ENCODE measurements around the gene TRIM29.

TRIM29 gene, protein sequence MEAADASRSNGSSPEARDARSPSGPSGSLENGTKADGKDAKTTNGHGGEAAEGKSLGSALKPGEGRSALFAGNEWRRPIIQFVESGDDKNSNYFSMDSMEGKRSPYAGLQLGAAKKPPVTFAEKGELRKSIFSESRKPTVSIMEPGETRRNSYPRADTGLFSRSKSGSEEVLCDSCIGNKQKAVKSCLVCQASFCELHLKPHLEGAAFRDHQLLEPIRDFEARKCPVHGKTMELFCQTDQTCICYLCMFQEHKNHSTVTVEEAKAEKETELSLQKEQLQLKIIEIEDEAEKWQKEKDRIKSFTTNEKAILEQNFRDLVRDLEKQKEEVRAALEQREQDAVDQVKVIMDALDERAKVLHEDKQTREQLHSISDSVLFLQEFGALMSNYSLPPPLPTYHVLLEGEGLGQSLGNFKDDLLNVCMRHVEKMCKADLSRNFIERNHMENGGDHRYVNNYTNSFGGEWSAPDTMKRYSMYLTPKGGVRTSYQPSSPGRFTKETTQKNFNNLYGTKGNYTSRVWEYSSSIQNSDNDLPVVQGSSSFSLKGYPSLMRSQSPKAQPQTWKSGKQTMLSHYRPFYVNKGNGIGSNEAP

DNA sequence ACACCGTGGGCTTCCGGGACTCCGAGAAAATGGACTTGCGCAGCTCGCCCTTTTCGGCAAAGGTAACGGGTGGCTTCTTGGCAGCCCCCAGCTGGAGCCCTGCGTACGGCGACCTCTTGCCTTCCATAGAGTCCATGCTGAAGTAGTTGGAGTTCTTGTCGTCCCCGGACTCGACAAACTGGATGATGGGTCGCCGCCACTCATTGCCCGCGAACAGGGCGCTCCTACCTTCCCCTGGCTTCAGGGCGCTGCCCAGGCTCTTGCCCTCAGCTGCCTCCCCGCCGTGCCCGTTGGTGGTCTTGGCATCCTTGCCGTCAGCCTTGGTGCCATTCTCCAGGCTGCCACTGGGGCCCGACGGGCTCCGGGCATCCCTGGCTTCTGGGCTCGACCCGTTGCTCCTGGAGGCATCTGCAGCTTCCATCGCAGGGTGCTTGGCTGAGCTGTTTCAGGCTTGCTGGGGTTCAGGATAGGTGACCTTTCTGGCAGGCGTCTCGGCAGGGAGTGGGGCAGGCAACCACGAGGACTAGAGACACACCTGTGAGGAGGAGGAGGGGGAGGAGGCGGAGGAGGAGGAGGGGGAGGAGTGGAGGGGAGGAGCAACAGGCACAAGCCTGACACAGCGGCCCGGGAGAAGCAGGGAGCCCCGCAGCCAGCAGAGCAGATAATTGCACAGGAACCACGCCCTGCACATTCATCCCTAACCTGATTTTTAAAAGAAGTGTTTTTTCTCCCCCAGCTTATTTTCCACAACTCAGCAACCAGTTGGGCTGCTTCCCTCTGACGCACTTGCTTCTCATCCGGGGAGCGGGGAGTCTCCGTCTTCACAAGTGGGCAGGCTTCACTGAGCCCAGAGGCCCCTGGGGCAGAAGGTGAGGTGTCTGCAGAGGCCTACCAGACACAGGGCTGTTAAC is at the start of gene TRIM29:
Gene TRIM29 (minus strand): TSS at position 503 of the 911 bp plus-strand sequence. CDS start 82 bp downstream, at position 421.
- H3K4me1 Mint-ChIP-seq = no peaks in the 10 kb centered on the region
- H3K9me3 Mint-ChIP-seq = no peaks in the 10 kb centered on the region
- TF ChIP-seq, protein P1, sequence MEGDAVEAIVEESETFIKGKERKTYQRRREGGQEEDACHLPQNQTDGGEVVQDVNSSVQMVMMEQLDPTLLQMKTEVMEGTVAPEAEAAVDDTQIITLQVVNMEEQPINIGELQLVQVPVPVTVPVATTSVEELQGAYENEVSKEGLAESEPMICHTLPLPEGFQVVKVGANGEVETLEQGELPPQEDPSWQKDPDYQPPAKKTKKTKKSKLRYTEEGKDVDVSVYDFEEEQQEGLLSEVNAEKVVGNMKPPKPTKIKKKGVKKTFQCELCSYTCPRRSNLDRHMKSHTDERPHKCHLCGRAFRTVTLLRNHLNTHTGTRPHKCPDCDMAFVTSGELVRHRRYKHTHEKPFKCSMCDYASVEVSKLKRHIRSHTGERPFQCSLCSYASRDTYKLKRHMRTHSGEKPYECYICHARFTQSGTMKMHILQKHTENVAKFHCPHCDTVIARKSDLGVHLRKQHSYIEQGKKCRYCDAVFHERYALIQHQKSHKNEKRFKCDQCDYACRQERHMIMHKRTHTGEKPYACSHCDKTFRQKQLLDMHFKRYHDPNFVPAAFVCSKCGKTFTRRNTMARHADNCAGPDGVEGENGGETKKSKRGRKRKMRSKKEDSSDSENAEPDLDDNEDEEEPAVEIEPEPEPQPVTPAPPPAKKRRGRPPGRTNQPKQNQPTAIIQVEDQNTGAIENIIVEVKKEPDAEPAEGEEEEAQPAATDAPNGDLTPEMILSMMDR (IDR thresholded peaks at IDR 0.05; ENCODE audit: unreplicated experiment in 3 of 3) = no peak
- H3K36me3 Mint-ChIP-seq (ENCODE audit: low read depth) = no peaks in the 10 kb centered on the region
- no peak within 1 kb of the TSS for H3K4me3 Mint-ChIP-seq
- H3K27me3 Mint-ChIP-seq (ENCODE audit: low read depth) = peaks cover 54% of the 10 kb centered on the region
- H3K27ac Mint-ChIP-seq = no peak within 1 kb of the TSS

DNA sequence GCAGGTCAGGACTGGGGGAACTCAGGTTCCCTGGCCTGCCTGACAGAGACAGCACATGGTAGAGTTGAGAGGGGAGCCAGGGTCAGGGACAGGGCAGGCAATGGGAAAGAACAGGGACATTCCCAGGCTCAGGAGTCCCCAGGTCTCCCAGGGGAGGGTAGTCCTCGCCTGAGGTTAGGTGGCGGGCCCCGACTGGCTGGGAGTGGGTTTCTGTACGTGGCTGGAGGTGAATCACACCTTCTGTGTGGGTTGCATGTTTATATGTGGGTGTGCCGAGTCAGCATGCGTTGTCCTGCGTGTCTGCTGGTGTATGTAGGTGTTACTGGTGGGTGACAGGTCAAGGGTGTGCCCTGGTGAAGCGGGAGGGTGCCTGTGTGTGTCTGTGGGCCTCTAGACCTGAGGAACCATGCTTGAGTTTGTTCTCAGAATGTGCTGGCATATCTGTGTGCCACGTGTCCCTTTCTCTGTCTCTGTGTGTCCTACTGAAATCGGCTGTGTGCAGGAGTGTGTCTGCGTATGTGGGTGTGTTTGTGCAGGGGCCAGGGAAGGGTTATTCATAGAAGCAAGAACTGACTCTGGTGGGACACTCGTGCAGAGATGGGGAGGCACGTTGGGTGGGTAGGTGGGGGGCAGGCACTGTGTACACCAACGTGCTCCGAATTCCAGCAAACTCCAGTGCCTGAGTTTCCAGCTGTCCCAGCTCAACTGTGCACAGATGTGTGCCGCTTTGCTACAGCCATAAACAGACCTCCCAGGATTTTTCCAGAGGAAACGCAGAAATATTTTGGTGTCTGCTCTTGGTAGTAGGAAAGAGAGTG is 49.1 kb upstream of the TRIM29 start:
- peaks cover 7% of the 10 kb centered on the region for H3K27me3 Mint-ChIP-seq (ENCODE audit: low read depth)
- H3K4me1 Mint-ChIP-seq = peaks cover 90% of the 10 kb centered on the region
- H3K9me3 Mint-ChIP-seq = no peaks in the 10 kb centered on the region
- H3K27ac Mint-ChIP-seq = peak overlapping the region; percentile 98 to 99 (median 98)
- H3K36me3 Mint-ChIP-seq (ENCODE audit: low read depth) = no peaks in the 10 kb centered on the region
- TF ChIP-seq, protein P1 (IDR thresholded peaks at IDR 0.05; ENCODE audit: unreplicated experiment in 3 of 3) = no peak
- H3K4me3 Mint-ChIP-seq = peak overlapping the region; percentile 71 to 77 (median 73)

DNA sequence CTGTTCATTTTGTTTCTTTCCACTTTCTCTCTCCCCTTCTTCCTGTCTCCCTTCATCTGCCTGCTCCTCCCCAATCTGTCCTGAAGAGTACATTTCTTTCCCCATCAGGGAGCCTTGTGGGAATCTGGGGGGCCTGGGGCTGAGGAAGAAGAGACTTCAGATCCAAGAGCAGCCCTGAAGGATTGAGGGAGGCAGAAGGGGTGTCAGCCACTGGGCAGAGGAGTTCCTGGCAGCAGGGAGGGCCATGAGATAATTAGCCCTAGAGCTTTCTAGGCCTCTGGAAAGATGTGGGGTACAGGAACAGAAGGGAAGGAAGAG is 48.5 kb upstream of the TRIM29 start:
- Mint-ChIP-seq H3K27ac (peak overlapping the region; percentile 98 to 99 (median 98)), H3K9me3 (no peaks in the 10 kb centered on the region), H3K4me3 (peak overlapping the region; percentile 20 to 73 (median 51)), H3K36me3 (ENCODE audit: low read depth) (no peaks in the 10 kb centered on the region), H3K27me3 (ENCODE audit: low read depth) (peaks cover 7% of the 10 kb centered on the region), H3K4me1 (peaks cover 90% of the 10 kb centered on the region)
- TF ChIP-seq, protein P1 (IDR thresholded peaks at IDR 0.05; ENCODE audit: unreplicated experiment in 3 of 3) = no peak

DNA sequence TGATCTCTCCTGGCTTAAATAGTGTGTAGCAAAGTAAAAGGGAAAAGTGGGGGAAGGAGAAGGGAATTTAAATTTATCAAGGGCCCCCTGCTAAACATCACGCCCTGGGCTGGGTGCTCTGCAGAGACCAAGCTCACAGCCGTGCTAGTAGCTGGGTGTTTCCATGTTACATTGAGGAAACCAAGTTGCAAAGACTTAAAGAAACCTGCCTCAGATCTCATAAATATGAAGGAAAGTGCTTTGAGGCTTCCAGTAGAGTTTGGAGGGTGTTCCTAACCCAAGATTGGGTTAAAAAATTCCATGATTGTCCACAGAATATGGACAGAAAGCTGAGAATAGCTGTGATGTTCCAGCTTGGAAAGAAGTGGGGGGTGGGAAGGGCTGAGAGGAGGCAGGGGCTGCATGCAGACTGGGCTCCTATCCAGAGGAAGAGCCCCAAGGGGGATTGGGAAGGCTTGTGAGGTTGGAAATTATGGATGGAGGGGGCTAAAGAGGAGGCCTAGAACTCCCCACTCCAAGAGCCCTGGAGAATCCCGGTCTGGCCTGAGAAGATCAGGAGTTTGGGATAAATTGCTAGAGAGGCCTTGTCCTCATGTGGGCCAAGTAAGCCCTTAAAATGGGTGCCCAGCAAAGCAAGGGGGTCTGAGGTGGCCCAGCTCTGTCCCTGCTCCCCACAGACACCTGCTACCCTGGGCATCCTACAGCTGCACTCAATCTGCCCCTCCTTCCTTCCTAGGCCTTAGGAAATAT is 48.0 kb upstream of the TRIM29 start:
- TF ChIP-seq, protein P1 (IDR thresholded peaks at IDR 0.05; ENCODE audit: unreplicated experiment in 3 of 3) = no peak
- peaks cover 7% of the 10 kb centered on the region for H3K27me3 Mint-ChIP-seq (ENCODE audit: low read depth)

More for the DNA sequence above, 48.0 kb upstream of the TRIM29 start:
- Mint-ChIP-seq H3K36me3 (ENCODE audit: low read depth) (no peaks in the 10 kb centered on the region), H3K4me1 (peaks cover 94% of the 10 kb centered on the region), H3K27ac (peak overlapping the region; percentile 98 to 99 (median 98)), H3K4me3 (peak overlapping the region; percentile 21 to 49 (median 37)), H3K9me3 (no peaks in the 10 kb centered on the region)
